Astrocyte (in vitro differentiated cells and primary cell): ENCODE measurements around the gene DISP3. TPM values are rescaled to one million over a fixed set of nuclear protein-coding genes. Genes with fewer than 3 reads are reported as not detected.

ENCODE experiments used
- DNase-seq: peaks from one replicate; pipeline ENCODE4 v3.0.0-alpha.2; 2010; ENCODE audit warnings: low read depth
- FAIRE-seq: peaks from 2 replicates; lab custom pipeline; 2011; peaks lifted over from hg19 to GRCh38; lab: Jason Lieb, UNC
- H2AFZ ChIP-seq: 2 replicates; pipeline ENCODE4 v1.6.0; 2012; ENCODE audit warnings: low read depth, low read length, inconsistent platforms
- H3K27ac ChIP-seq: 2 replicates; pipeline ENCODE4 v1.5.1; 2011; ENCODE audit warnings: low read depth, low read length, inconsistent platforms
- H3K27me3 ChIP-seq: 2 replicates; pipeline ENCODE4 v1.6.0; 2011; ENCODE audit warnings: low read length, inconsistent platforms; ENCODE audit not compliant: insufficient read depth
- H3K36me3 ChIP-seq: 2 replicates; pipeline ENCODE4 v1.5.1; 2011; ENCODE audit warnings: low read length, inconsistent platforms; ENCODE audit not compliant: insufficient read depth
- H3K4me1 ChIP-seq: 2 replicates; pipeline ENCODE4 v1.5.1; 2011; ENCODE audit warnings: low read length, inconsistent platforms; ENCODE audit not compliant: insufficient read depth
- H3K4me2 ChIP-seq: 2 replicates; pipeline ENCODE4 v1.6.0; 2012; ENCODE audit warnings: low read length, inconsistent platforms
- H3K4me3 ChIP-seq: 2 replicates; pipeline ENCODE4 v1.5.1; 2011; ENCODE audit warnings: low read depth, mild to moderate bottlenecking, low read length, inconsistent platforms; ENCODE audit not compliant: insufficient read depth
- H3K79me2 ChIP-seq: 2 replicates; pipeline ENCODE4 v1.6.0; 2012; ENCODE audit warnings: mild to moderate bottlenecking, low read length, inconsistent platforms; ENCODE audit not compliant: insufficient read depth
- H3K9ac ChIP-seq: 2 replicates; pipeline ENCODE4 v1.6.0; 2012; ENCODE audit warnings: mild to moderate bottlenecking, low read length, inconsistent platforms
- H3K9me3 ChIP-seq: 2 replicates; pipeline ENCODE4 v1.5.1; 2012; ENCODE audit warnings: low read depth, mild to moderate bottlenecking, low read length, inconsistent platforms; ENCODE audit not compliant: insufficient read depth
- H4K20me1 ChIP-seq: 2 replicates; pipeline ENCODE4 v1.6.0; 2012; ENCODE audit warnings: low read length, inconsistent platforms; ENCODE audit not compliant: insufficient read depth
- H3K27ac Mint-ChIP-seq: one replicate; pipeline ENCODE4 v1.8.0; 2021; ENCODE audit warnings: mild to moderate bottlenecking, mixed read lengths; ENCODE audit not compliant: unreplicated experiment
- H3K27me3 Mint-ChIP-seq: one replicate; pipeline ENCODE4 v1.8.0; 2021; ENCODE audit warnings: low read depth, mixed read lengths; ENCODE audit not compliant: unreplicated experiment
- H3K36me3 Mint-ChIP-seq: one replicate; pipeline ENCODE4 v1.8.0; 2021; ENCODE audit warnings: low read depth, mixed read lengths; ENCODE audit not compliant: unreplicated experiment
- H3K4me1 Mint-ChIP-seq: one replicate; pipeline ENCODE4 v1.8.0; 2021; ENCODE audit warnings: low read depth, mixed read lengths; ENCODE audit not compliant: unreplicated experiment
- H3K4me3 Mint-ChIP-seq: one replicate; pipeline ENCODE4 v1.8.0; 2021; ENCODE audit warnings: mild to moderate bottlenecking, moderate library complexity, mixed read lengths; ENCODE audit not compliant: unreplicated experiment
- H3K9me3 Mint-ChIP-seq: one replicate; pipeline ENCODE4 v1.8.0; 2021; ENCODE audit warnings: mild to moderate bottlenecking, mixed read lengths; ENCODE audit not compliant: unreplicated experiment
- CTCF ChIP-seq: IDR thresholded peaks from 2 replicates; pipeline ENCODE4 v1.5.1; 2011; ENCODE audit warnings: low read depth, mild to moderate bottlenecking, inconsistent platforms, low read length, moderate library complexity; ENCODE audit not compliant: insufficient read depth
- EZH2 ChIP-seq: IDR thresholded peaks from 2 replicates; pipeline ENCODE4 v1.6.1; 2012; ENCODE audit warnings: mild to moderate bottlenecking, low read length, inconsistent platforms; ENCODE audit not compliant: insufficient read depth
- total RNA-seq: library from RNA; stranded (reverse); gene quantifications from 2 replicates; pipeline ENCODE4 v1.2.1, GENCODE V29; 2021

Gene DISP3
- total RNA-seq, 1 donor from 2014 or later: 0.32 TPM

GRCh38 chr1:11527541-11528452 is 48.8 kb downstream of the DISP3 start:
- H3K36me3 Mint-ChIP-seq: no peaks in the 10 kb centered on the region
- FAIRE-seq (no peak), DNase-seq (no peak)
- no peak overlapping the region for H3K4me2 ChIP-seq
- no peaks in the 10 kb centered on the region for H4K20me1 ChIP-seq
- no peaks in the 10 kb centered on the region for H3K4me1 Mint-ChIP-seq
- H3K36me3 ChIP-seq: no peaks in the 10 kb centered on the region
- no peak overlapping the region for H3K27ac ChIP-seq
- peaks cover 43% of the 10 kb centered on the region for H3K27me3 Mint-ChIP-seq
- no peaks in the 10 kb centered on the region for H3K27me3 ChIP-seq
- H2AFZ ChIP-seq: no peak overlapping the region
- H3K9ac ChIP-seq: no peak overlapping the region
- no peaks in the 10 kb centered on the region for H3K4me1 ChIP-seq
- H3K4me3 Mint-ChIP-seq: no peak overlapping the region
- H3K4me3 ChIP-seq: no peak overlapping the region
- no peaks in the 10 kb centered on the region for H3K9me3 ChIP-seq
- H3K9me3 Mint-ChIP-seq: no peaks in the 10 kb centered on the region
- no peaks in the 10 kb centered on the region for H3K79me2 ChIP-seq
- no peak overlapping the region for H3K27ac Mint-ChIP-seq
- TF ChIP-seq EZH2 (no peak), CTCF (no peak)

DNA sequence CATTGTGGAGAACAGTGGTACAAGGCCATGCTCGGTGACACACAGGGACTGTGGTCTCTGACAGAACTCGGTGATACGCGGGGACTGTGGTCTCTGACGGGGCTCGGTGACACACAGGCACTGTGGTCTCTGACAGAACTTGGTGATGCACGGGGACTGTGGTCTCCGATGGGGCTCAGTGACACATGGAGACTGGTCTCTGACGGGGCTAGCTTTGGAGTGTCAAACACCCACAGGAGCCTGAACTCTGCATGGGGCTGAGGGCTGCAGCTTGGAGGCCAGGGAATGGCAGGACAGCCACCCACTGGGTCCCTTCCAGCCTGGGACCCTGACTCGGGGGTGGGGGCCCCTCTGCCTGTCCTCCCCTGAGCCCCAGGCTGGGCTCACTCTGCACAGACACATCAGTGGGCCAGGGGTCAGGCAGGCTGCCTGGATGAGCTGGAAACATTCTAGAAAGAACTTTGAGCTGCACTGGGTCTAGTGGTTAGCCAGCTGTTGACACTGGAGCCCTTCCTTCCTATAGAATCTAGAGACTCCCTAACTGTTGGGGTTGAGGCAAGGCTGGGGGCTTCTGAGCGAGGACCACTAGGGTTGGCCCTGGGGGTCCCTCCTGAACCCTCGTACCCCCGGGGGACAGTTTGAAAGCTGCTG is 49.8 kb downstream of the DISP3 start:
- no peak for FAIRE-seq
- peaks cover 44% of the 10 kb centered on the region for H3K27me3 Mint-ChIP-seq
- H3K27ac Mint-ChIP-seq: no peak overlapping the region
- H2AFZ ChIP-seq: no peak overlapping the region
- H3K4me3 Mint-ChIP-seq: no peak overlapping the region
- no peaks in the 10 kb centered on the region for H3K9me3 ChIP-seq
- no peaks in the 10 kb centered on the region for H3K36me3 ChIP-seq
- TF ChIP-seq CTCF: no peak
- TF ChIP-seq EZH2: no peak
- H3K27ac ChIP-seq: no peak overlapping the region
- H4K20me1 ChIP-seq: no peaks in the 10 kb centered on the region
- no peaks in the 10 kb centered on the region for H3K9me3 Mint-ChIP-seq
- H3K79me2 ChIP-seq: no peaks in the 10 kb centered on the region
- H3K4me1 Mint-ChIP-seq: no peaks in the 10 kb centered on the region
- no peak overlapping the region for H3K4me3 ChIP-seq
- H3K27me3 ChIP-seq: no peaks in the 10 kb centered on the region
- H3K4me2 ChIP-seq: no peak overlapping the region
- no peak for DNase-seq
- H3K9ac ChIP-seq: no peak overlapping the region
- no peaks in the 10 kb centered on the region for H3K36me3 Mint-ChIP-seq
- no peaks in the 10 kb centered on the region for H3K4me1 ChIP-seq
